ENCODE measurements around the gene TJP3.

TJP3 gene

GRCh38 chr19:3670796-3671679 lies 37.1 kb upstream of the TJP3 start:
- no peak for DNase-seq

- DNase-seq = no peak
Observed at GRCh38 chr19:3671680-3672574, 36.3 kb upstream of the TJP3 start.

GRCh38 chr19:3672575-3672948 lies 35.6 kb upstream of the TJP3 start:
- DNase-seq = no peak

- DNase-seq = no peak
Observed at GRCh38 chr19:3672993-3673392, 35.2 kb upstream of the TJP3 start.

GRCh38 chr19:3673506-3674439 lies 34.4 kb upstream of the TJP3 start:
- DNase-seq = no peak

DNA sequence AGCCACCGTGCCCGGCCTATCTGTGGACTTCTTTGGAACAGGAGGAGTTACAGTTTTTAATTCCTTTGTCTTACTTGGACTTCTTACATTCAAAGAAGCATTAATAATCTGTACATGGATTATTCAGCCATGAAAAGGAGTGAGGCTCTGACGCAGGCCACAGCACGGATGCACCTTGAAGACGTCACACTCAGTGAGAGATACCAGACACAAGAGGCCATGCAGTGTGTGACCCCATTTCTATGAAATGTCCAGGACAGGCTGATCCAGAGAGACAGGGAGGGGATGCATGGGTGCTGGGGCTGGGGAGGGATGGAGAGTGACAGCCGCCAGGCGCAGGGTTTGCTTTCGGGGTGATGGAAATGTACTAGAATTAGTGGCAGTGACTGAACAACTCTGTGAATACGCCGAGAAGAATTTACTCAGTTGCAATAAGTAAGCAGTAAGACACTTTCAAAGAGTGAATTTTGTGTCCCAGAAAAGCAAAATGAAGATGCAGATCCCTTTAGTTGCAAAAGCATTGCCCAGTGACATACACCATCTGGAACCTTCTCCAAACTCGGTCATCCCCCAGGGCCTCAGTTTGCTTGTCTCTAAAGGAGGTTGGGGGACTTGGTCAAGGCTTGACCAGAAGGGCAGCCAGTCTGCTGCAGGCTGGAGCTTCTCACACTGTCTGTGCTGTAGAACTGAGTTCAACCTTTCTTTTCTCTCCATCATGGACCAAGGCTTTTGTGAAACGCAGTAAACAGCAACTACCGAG lies 33.2 kb upstream of the TJP3 start:
- DNase-seq = no peak

- DNase-seq = no peak
Observed at GRCh38 chr19:3678188-3678587, 30.0 kb upstream of the TJP3 start.

- DNase-seq = no peak
Observed at GRCh38 chr19:3679138-3679537, 29.0 kb upstream of the TJP3 start.

DNA sequence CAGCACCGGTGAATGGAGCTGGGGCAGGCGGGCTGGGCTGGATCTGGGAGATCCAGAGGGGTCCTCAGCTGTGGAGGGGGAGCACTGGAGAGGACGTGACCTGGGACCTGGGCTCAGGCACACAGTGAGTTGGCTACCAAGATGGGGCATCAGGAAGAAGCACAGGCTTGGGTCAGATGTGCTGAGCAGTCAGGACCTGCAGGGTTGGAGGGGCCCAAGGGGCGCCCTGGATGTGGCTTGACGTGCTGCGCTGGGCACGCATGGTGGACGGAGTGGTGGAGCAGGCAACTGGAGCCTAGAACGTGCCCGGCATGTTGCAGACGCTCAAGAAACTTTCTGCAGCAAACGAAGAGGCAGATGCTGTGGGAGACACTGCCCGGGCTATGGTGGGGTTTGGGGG lies 28.6 kb upstream of the TJP3 start:
- no peak for DNase-seq

DNA sequence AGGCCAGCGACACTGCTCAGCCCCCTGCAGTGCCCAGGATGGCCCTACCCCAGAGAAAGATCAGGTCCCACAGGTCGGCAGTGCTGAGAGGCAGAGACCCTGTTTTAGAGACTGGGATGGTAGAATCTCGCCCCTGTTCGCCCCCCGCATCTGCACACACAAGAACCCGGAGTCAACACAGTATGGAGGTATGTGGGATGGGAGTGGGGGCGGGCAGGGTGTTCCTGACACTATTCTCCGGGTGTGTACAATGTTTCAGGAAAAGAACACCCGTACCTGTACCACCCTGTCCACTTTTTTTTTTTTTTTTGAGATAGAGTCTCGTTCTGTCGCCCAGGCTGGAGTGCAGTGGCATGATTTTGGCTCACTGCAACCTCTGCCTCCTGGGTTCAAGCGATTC lies 27.2 kb upstream of the TJP3 start:
- no peak for DNase-seq

DNA sequence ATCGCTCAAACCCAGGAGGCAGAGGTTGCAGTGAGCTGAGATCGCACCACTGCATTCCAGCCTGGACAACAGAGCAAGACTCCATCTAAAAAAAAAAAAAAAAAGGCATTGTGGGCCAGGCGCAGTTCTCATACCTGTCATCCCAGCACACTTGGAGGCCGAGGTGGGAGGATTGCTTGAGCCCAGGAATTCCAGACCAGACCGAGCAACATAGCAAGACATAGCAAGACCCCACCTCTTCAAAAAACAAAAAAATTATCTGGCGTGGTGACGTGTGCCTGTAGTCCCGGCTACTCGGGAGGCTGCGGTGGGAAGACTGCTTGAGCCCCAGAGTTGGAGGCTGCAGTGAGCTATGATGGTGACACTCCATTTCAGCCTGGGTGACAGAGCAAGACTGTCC lies 25.9 kb upstream of the TJP3 start:
- DNase-seq = no peak

- DNase-seq = no peak
Observed at GRCh38 chr19:3682741-3683404, 25.3 kb upstream of the TJP3 start.

DNA sequence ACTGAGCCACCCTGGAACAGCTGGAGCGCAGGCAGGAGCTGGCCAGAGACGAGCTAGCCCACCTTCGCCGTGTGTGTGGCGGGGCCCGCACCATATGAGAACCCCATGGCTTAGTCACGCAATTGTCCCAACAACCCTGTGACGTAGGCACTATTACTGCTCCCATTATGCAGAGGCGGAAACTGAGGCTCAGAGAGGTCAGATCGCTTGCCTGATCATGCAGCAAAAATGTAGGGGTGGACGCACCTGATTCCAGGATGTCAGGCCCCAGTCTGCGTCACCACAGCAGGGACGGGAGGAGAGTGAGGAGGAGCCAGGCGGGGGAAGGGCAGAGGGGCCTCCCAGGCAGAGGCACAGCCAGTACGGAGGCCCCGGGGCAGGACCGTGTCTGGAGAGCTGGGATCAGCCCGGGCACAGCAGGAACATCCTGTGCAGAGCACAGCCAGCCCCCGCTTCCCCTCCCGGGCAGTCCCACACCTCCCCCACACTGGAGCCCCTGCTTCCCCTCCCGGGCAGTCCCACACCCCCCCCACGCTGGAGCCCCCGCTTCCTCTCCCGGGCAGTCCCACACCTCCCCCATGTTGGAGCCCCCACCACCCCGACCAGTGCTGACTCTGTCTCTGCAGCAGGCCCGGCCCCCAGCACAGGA lies 24.7 kb upstream of the TJP3 start:
- no peak for DNase-seq

DNA sequence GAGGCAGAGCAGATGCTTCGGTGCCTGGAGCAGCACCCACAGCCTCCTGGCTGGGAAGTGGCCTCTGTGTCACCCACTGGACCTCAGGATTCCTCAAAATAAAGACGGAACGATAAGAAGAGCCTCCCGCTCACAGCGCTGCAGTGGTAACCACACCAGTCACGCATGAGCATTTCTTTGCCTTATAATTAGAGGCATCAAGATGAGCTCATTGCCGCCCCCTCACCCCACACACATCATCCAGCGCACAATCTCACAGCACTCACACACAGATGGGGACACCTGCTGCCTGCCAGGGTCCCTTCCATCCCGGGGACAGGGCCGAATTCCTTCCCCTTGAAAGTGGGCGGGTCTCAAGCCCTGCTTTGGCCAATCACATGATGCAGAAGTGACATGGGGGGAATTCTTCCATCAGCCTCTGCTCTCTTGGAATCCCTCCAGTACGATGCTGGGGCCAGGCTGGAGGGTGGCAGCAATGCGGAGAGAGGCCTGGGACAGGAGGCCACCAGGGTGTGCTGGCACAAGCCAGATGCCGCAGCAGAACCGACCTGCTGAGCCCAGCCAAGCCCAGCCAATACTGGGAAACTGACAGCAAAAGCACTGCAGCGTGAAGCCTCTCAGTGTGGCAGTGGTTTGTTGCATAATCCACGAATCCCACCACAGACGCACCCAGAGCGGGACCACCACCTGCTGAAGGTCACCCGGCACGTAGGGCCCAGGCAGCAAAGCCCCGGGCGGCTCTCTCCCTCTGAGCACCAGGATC lies 23.9 kb upstream of the TJP3 start:
- DNase-seq = no peak

DNA sequence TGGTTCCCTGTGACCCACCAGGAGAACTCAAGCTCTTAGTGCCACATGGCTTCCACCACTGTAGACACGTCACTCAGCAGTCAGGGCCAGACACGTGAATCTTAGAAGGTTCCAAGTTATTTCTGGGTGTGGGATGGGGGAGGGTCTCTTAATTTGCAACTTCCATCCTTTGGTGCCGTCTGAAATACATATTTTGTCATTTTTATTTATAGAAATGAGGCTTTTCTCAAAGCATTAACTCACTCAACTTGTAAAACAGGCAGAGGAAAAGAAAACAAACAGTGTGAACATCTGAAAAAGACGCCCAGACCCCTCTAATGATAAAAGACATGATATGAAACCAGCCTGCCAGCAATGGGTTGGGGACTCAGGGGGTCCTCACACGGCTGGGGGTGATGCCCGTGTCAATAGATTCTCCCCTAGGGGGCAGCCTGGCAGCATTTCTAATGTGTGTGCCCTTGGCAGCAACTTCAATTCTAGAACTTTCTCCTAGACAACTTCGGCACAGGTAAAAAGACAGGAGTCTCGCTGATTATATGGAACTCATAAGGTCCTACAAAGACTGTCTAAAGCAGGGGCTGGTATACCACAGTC lies 23.3 kb upstream of the TJP3 start:
- DNase-seq = no peak

DNA sequence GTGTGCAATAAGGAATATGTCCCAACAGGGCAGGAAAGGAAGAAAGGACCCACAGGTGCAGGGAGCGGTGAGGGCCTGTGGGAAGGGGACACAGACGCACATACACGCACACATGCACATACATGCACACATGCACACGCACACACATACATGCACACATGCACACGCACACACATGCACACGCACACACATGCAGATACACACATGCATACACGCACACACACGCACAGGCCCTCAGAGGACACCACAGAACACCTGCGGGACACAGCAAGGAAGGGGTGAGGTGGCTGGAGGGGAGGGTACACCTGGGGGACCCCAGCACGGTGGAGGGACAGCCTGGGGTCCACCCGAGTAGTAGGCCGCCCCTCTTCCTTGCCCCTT lies 20.8 kb upstream of the TJP3 start:
- DNase-seq = no peak

DNA sequence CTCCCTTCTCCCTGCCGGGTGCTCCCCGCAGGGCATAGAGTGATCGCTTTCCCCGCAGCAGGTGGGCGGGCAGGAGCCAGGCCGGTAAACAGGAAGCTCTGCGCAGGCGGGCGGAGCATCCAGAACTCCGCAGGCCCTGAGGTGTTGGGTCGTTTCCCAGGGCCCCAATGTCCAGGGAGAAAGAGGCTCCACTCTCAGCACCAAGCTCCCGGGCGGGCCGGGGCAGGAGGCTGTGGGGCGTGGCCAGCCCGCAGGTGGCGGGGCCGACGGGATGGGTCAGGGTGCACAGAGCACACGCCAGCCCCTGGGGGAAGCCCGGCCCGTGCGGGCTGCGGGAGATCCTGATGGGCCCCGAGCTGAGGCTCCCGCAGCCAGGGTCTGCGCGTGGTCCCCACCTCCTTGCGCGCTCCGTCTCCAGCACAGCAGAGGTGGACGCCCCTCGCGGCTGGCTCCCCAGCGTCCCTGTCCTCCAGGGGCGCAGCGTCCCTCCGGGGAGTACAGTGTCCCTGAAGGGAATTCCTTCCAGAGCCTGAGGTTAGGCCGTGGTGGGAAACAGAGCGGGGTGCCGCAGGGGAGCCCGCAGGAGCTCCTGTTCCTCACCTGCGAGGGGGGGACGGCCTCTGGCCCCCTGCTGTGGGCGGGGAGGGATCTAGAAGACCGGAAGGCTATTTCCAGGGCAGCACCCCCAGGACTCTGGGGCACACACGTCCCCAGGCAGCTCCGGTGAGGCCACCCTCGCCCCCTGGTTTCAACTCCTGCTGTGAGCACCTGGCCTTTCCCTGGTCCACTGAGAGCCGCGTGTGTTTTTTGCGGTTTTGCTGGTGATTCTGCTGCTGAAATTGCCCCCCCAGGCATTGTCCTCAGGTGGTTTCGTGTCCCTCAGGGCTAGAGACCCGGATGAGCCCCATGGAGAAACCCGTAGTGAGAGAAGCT lies 20.1 kb upstream of the TJP3 start:
- DNase-seq = no peak

GRCh38 chr19:3690551-3691371 lies 17.4 kb upstream of the TJP3 start:
- no peak for DNase-seq
